Suppressor macrophage (primary cell): ENCODE measurements around the gene B4GALNT4.
"Not testable (repeated sequence)": the region's sequence is repeated elsewhere in the genome, so short reads cannot be mapped to it uniquely, and the experiment has no call there.

Source experiments
- DNase-seq, 4 experiments: peaks; one replicate each; pipeline ENCODE4 v3.0.0-alpha.2; 2020 to 2022

Gene B4GALNT4

GRCh38 chr11:358129-358800 lies 11.0 kb upstream of the B4GALNT4 start:
- no peak for DNase-seq

GRCh38 chr11:359181-359714 lies 10.1 kb upstream of the B4GALNT4 start:
- no peak for DNase-seq

- DNase-seq = no peak
Observed at GRCh38 chr11:360326-361280, 8.7 kb upstream of the B4GALNT4 start.

- DNase-seq = no peak
Observed at GRCh38 chr11:362642-363442, 6.5 kb upstream of the B4GALNT4 start.

GRCh38 chr11:363443-363805 lies 5.9 kb upstream of the B4GALNT4 start:
- DNase-seq = not testable (repeated sequence)

- DNase-seq = no peak
Observed at GRCh38 chr11:363948-364761, 5.1 kb upstream of the B4GALNT4 start.

GRCh38 chr11:364991-365725 lies 4.1 kb upstream of the B4GALNT4 start:
- no peak for DNase-seq

GRCh38 chr11:365831-366230 lies 3.5 kb upstream of the B4GALNT4 start:
- DNase-seq = no peak

GRCh38 chr11:367956-368413 lies 1.3 kb upstream of the B4GALNT4 start:
- no peak for DNase-seq

- no peak for DNase-seq
Observed at GRCh38 chr11:368414-369335, 624 bp upstream of the B4GALNT4 start.

- no peak for DNase-seq
Observed at GRCh38 chr11:370070-370941, 1.0 kb downstream of the B4GALNT4 start.

GRCh38 chr11:371051-371450 lies 1.8 kb downstream of the B4GALNT4 start:
- no peak for DNase-seq

GRCh38 chr11:371716-372590 lies 2.7 kb downstream of the B4GALNT4 start:
- no peak for DNase-seq

GRCh38 chr11:372809-373715 lies 3.8 kb downstream of the B4GALNT4 start:
- no peak for DNase-seq

- DNase-seq = no peak
Observed at GRCh38 chr11:373716-374551, 4.6 kb downstream of the B4GALNT4 start.
